Keratinocyte (primary cell): Measurements from ENCODE around the gene UVSSA. TPM values are rescaled to one million over a fixed set of nuclear protein-coding genes. Genes with fewer than 3 reads are reported as not detected.

Source experiments
- DNase-seq: peaks from one replicate; pipeline ENCODE4 v3.0.0-alpha.2; 2011; ENCODE audit warnings: low read depth, missing footprints, low spot score
- FAIRE-seq: peaks from 2 replicates; lab custom pipeline; 2011; peaks lifted over from hg19 to GRCh38; lab: Jason Lieb, UNC
- H2AFZ ChIP-seq: 2 replicates; pipeline ENCODE4 v1.6.0; 2012; ENCODE audit warnings: low read length, control low read depth, inconsistent platforms; ENCODE audit not compliant: control insufficient read depth
- H3K27ac ChIP-seq: 2 replicates; pipeline ENCODE4 v1.5.1; 2011; ENCODE audit warnings: low read length; ENCODE audit not compliant: control insufficient read depth, insufficient read depth
- H3K27me3 ChIP-seq: 3 replicates; pipeline ENCODE4 v1.6.0; 2011; ENCODE audit warnings: low read length; ENCODE audit not compliant: control insufficient read depth, insufficient read depth; ENCODE audit errors: extremely low read depth
- H3K36me3 ChIP-seq, 2 experiments: 2 replicates in 1 of 2; 3 replicates in 1 of 2; pipeline ENCODE4 v1.5.1; 2011; ENCODE audit warnings: low read length in 2 of 2, mild to moderate bottlenecking in 1 of 2; ENCODE audit not compliant: control insufficient read depth in 2 of 2, insufficient read depth in 2 of 2; ENCODE audit errors: extremely low read depth in 1 of 2
- H3K4me1 ChIP-seq: 3 replicates; pipeline ENCODE4 v1.5.1; 2011; ENCODE audit warnings: low read length; ENCODE audit not compliant: control insufficient read depth, insufficient read depth; ENCODE audit errors: extremely low read depth
- H3K4me2 ChIP-seq: 3 replicates; pipeline ENCODE4 v1.6.0; 2011; ENCODE audit warnings: low read depth, low read length; ENCODE audit not compliant: control insufficient read depth, insufficient read depth; ENCODE audit errors: extremely low read depth
- H3K4me3 ChIP-seq, 3 experiments: fragments of 200-600 bp in 1 of 3; sonication (generic) in 1 of 3; 2 replicates in 2 of 3; 3 replicates in 1 of 3; pipeline ENCODE4 v1.5.1; 2011 to 2016; ENCODE audit warnings: low read length in 3 of 3, mild to moderate bottlenecking in 3 of 3, control low read depth in 2 of 3, inconsistent platforms in 1 of 3, low read depth in 1 of 3, mixed read lengths in 1 of 3, mixed run types in 1 of 3, moderate library complexity in 1 of 3; ENCODE audit not compliant: control insufficient read depth in 2 of 3, insufficient read depth in 2 of 3; ENCODE audit errors: extremely low read depth in 1 of 3
- H3K79me2 ChIP-seq: 2 replicates; pipeline ENCODE4 v1.6.0; 2012; ENCODE audit warnings: low read length; ENCODE audit not compliant: control insufficient read depth, insufficient read depth
- H3K9ac ChIP-seq: 3 replicates; pipeline ENCODE4 v1.6.0; 2011; ENCODE audit warnings: low read length; ENCODE audit not compliant: control insufficient read depth, insufficient read depth; ENCODE audit errors: extremely low read depth
- H3K9me1 ChIP-seq: 3 replicates; pipeline ENCODE4 v1.6.0; 2011; ENCODE audit warnings: low read length; ENCODE audit not compliant: control insufficient read depth, insufficient read depth; ENCODE audit errors: extremely low read depth
- H3K9me3 ChIP-seq: 2 replicates; pipeline ENCODE4 v1.5.1; 2012; ENCODE audit warnings: low read depth, low read length; ENCODE audit not compliant: control insufficient read depth
- H4K20me1 ChIP-seq: 3 replicates; pipeline ENCODE4 v1.6.0; 2011; ENCODE audit warnings: low read length; ENCODE audit not compliant: control insufficient read depth, insufficient read depth; ENCODE audit errors: extremely low read depth
- EZH2 ChIP-seq: IDR thresholded peaks from one replicate; pipeline ENCODE4 v1.6.1; 2012; ENCODE audit warnings: inconsistent platforms, mild to moderate bottlenecking, low read length, moderate library complexity
- dilution Hi-C: fragments of 300-500 bp; cut with MboI; formaldehyde crosslinking; loops from one replicate; pipeline ENCODE4 v1.7.0; 2020; ENCODE audit warnings: low sequenced_read_pairs; ENCODE audit not compliant: extremely low pct_ligation_motif_present
- polyA plus RNA-seq, 5 experiments: library from polyadenylated mRNA; depleted of rRNA in 3 of 5; stranded (reverse) in 3 of 5; stranded (forward) in 1 of 5; unstranded in 1 of 5; fragments of >200 nt; gene quantifications; 1 replicate in 1 of 5; 2 replicates in 3 of 5; 3 replicates in 1 of 5; pipeline versions ENCODE4 v1.2.1 to v1.2.3, GENCODE V29; 2011 to 2012; ENCODE audit warnings: missing spikeins in 2 of 5, low read depth in 1 of 5, low replicate concordance in 1 of 5
- TF ChIP-seq, protein P1 (sequence below), 3 experiments: IDR thresholded peaks in 1 of 3; conservative IDR thresholded peaks in 1 of 3; optimal IDR thresholded peaks in 1 of 3; 2 replicates in 2 of 3; 3 replicates in 1 of 3; pipeline versions ENCODE3 to v1.5.1; 2011; ENCODE audit warnings: low read length in 3 of 3, mild to moderate bottlenecking in 3 of 3, moderate library complexity in 2 of 3, control low read depth in 1 of 3, inconsistent platforms in 1 of 3; ENCODE audit not compliant: insufficient read depth in 2 of 3; ENCODE audit errors: extremely low read depth in 1 of 3

The UVSSA gene
- polyA plus RNA-seq, 1 donor (not counting 4 experiments of a cell fraction or from before 2014, with no cell fraction given), result 4.7 TPM

GRCh38 chr4:1307951-1308735 is 38.9 kb upstream of the UVSSA start:
- Histone ChIP-seq H3K9me3 (no peaks in the 10 kb centered on the region), H3K4me3 (no peak overlapping the region), H3K36me3 (peaks cover 21 to 27% of the 10 kb centered on the region in 2 experiments), H3K27me3 (no peaks in the 10 kb centered on the region), H3K79me2 (peaks cover 97% of the 10 kb centered on the region), H4K20me1 (peaks cover 2% of the 10 kb centered on the region), H3K9ac (no peak overlapping the region), H3K4me2 (no peak overlapping the region), H2AFZ (no peak overlapping the region), H3K27ac (no peak overlapping the region), H3K4me1 (peaks cover 43% of the 10 kb centered on the region), H3K9me1 (peaks cover 2% of the 10 kb centered on the region)
- TF ChIP-seq, protein P1, sequence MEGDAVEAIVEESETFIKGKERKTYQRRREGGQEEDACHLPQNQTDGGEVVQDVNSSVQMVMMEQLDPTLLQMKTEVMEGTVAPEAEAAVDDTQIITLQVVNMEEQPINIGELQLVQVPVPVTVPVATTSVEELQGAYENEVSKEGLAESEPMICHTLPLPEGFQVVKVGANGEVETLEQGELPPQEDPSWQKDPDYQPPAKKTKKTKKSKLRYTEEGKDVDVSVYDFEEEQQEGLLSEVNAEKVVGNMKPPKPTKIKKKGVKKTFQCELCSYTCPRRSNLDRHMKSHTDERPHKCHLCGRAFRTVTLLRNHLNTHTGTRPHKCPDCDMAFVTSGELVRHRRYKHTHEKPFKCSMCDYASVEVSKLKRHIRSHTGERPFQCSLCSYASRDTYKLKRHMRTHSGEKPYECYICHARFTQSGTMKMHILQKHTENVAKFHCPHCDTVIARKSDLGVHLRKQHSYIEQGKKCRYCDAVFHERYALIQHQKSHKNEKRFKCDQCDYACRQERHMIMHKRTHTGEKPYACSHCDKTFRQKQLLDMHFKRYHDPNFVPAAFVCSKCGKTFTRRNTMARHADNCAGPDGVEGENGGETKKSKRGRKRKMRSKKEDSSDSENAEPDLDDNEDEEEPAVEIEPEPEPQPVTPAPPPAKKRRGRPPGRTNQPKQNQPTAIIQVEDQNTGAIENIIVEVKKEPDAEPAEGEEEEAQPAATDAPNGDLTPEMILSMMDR (optimal IDR thresholded peaks at IDR 0.05 in 1 of 3, IDR thresholded peaks at IDR 0.05 in 1 of 3, conservative IDR thresholded peaks at IDR 0.05 in 1 of 3; ENCODE audit: extremely low read depth in 1 of 3, insufficient read depth in 2 of 3, low read length in 3 of 3), result no peak
- no peak for TF ChIP-seq EZH2
- dilution Hi-C loops, result no loop called here
- DNase-seq (no peak), FAIRE-seq (peak; percentile 48)

GRCh38 chr4:1309261-1310010 is 37.6 kb upstream of the UVSSA start:
- FAIRE-seq, result peak; percentile 34
- no peak for TF ChIP-seq EZH2
- TF ChIP-seq, protein P1 (optimal IDR thresholded peaks at IDR 0.05 in 1 of 3, IDR thresholded peaks at IDR 0.05 in 1 of 3, conservative IDR thresholded peaks at IDR 0.05 in 1 of 3; ENCODE audit: extremely low read depth in 1 of 3, insufficient read depth in 2 of 3, low read length in 3 of 3), result no peak
- H3K79me2 ChIP-seq, result peaks cover 95% of the 10 kb centered on the region
- H3K36me3 ChIP-seq, result peaks cover 24 to 33% of the 10 kb centered on the region in 2 experiments
- peak overlapping the region in 2 of 3 experiments; percentile 34 to 37 for H3K4me3 ChIP-seq
- H3K27ac ChIP-seq, result peak overlapping the region; percentile 54
- no peak overlapping the region for H2AFZ ChIP-seq
- peaks cover 2% of the 10 kb centered on the region for H3K9me1 ChIP-seq
- dilution Hi-C loops, result no loop called here
- DNase-seq, result no peak
- peaks cover 43% of the 10 kb centered on the region for H3K4me1 ChIP-seq
- H3K27me3 ChIP-seq, result no peaks in the 10 kb centered on the region
- peak overlapping the region; percentile 65 for H3K4me2 ChIP-seq
- peaks cover 2% of the 10 kb centered on the region for H4K20me1 ChIP-seq
- peak overlapping the region; percentile 52 for H3K9ac ChIP-seq
- no peaks in the 10 kb centered on the region for H3K9me3 ChIP-seq
